GM21723 (cell line): ENCODE measurements around the gene ERAL1.
A peak's percentile ranks its signal among the peaks of the same experiment; 100 is the strongest.
"Not testable (repeated sequence)": the region's sequence is repeated elsewhere in the genome, so short reads cannot be mapped to it uniquely, and the experiment has no call there.

Experiments
- ATAC-seq: cut with Tn5 transposase; IDR thresholded peaks from one replicate; pipeline ENCODE4 v1.9.1; 2021; ENCODE audit warnings: mild to moderate bottlenecking, moderate library complexity; ENCODE audit not compliant: unreplicated experiment

ERAL1 gene

DNA sequence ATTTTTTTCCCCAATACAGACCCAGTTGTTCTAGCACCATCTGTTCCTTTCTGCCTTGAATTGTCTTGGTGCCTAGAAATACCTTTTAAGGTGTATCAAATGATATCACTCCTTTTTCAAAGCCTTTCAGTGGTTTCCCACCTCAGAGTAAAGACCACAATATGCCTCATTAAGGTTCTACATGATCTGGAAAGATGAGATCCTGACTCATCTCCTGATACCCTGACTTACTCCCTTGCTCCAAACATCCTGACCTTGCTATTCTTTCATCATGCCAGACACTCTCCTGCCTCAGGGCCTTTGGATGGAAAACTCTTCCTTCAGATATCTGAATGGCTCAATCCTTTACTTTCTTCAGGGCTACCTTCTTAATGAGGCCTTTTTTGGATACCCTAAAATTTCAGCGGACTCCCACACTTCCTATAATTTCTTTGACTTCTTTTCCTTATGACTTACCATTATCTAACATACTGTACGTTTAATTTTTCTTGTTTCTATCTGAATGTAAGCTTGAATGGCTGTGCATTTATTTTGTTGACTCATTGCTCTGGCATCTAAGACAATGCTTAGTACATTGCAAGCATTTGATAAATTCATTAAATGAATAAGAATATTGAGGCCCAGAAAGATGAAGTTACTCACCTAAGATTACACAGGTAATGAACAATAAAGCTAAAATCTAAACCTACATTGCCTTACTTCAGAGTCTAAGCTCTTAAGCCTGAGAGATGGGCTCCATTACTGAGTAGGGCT, 23.5 kb downstream of the ERAL1 start:
- no peak for ATAC-seq

DNA sequence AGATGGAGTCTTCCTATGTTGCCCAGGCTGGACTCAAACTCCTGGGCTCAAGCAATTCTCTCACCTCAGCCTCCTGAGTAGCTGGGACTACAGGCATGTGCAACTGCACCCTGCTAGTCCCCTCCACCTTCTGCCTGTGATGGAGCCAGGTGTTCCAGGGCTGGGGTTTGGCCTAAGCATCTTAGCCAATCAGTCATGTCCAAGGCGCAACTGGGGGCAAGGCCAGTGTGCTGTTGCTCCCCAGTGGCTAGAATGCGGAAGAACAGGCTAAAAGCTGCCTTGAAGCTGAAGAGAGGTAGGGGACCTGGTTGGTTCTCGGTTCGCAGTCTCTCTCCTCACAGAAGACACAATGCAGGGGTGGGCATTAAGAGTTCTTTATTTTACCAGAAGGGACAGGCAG, 24.2 kb downstream of the ERAL1 start:
- no peak for ATAC-seq

DNA sequence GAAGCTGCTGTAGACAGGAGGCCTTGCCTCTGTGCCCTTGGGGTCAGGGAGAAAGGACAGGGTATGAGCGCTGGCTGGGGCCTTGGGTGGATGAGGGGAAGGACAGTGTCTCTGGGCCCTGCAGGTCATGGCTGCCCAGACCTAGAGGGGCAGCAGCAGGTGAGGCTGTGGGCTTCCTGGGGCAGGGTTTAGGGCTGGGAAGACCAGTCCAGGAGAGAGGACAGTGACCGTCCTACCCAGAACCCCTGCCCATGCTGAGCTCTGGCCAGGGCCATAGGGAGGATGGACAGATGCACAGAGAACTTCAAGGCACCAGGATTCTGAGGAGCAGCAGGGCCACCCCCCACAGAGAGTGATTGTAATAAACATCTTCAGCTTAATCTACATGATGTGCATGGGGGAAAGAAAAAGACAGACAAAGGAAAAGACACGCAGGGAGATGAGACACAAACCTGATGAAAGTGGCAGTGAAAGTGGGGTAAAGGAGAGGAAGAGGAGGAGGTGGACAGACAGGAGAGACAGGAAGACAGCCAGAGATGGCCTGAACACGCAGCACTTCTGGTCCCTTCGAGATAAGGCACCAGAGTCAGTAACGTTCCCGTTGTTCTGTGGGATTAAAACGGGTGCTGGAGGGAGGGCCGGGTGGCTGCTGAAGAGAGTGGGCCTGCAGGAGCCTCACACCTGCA, 25.2 kb downstream of the ERAL1 start:
- ATAC-seq: no peak

DNA sequence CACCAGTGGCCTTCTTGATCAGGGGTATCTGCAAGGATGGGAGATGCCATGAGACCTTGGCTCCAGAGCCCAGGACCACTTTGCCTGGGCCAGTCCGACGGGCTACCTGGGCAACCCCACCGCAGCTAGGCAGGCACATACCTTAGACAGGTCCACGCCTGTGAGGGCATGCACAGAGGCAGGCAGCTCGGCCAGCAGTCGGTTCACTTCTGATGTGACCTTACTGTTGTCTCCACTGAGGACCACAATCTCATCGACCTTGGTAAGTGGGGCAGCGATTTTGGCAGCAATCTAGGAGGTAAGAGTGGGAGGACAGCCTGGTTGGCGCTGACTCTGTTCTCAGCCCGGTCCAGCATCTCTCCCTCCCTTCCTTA, 25.7 kb downstream of the ERAL1 start:
- ATAC-seq: no peak

DNA sequence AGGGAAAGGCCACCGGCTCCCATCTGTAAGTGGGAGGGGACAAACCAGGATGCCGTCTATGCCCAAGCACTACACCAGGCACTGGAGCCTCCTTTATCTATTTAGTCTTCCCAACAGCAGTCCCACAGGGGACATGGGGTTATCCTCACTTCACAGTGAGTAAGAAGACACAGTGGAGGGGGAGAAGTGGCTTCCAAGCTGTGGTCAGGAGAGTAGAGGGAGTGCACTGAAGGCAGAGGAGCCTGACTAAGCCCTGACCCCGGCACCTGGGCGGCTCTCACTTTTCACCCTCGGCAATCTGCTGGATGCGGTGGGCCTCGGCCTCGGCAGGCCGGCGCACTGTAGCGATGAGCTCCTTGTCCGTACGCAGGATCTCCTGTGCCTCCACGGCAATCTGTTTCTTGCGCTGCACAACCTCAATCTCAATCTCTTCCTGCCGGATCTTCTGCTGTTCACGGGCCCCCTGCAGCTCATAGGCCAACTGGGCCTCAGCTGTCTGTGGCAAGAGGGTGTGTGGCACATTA, 26.8 kb downstream of the ERAL1 start:
- no peak for ATAC-seq

DNA sequence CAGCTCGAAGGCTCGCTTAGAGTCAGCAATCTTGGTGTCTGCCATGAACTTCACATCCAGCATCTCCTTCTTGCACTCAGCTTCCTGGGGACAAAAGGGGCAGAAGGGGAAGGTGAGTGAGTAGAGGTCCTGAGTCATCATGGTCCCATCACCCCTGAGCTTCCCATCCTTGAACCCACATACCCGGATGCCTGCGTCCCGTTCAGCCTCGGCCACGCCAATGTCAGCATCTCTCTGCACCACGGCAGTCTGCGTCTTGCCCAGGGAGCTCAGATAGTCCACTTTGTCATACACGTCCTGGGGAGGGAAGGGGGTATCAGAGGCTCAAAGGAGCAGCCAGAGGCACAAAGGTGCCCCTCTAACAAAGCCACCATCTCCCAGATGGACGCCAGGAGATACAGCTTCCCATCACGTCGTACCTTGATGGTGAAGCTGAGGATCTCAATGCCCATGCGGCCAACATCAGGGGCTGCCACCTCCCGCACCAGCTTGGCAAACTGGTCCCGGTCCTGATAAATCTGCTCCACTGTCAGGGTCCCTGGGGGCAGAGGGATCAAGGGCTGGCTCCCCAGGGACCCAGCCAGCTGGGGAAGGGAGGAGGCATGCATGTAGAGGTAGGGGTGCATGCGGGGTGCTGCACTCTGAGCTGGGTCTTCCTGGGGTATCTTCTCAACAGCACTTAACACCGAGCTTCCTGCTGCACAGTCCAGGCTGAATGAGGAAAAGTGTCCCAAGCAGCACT, 27.5 kb downstream of the ERAL1 start:
- ATAC-seq: no peak

DNA sequence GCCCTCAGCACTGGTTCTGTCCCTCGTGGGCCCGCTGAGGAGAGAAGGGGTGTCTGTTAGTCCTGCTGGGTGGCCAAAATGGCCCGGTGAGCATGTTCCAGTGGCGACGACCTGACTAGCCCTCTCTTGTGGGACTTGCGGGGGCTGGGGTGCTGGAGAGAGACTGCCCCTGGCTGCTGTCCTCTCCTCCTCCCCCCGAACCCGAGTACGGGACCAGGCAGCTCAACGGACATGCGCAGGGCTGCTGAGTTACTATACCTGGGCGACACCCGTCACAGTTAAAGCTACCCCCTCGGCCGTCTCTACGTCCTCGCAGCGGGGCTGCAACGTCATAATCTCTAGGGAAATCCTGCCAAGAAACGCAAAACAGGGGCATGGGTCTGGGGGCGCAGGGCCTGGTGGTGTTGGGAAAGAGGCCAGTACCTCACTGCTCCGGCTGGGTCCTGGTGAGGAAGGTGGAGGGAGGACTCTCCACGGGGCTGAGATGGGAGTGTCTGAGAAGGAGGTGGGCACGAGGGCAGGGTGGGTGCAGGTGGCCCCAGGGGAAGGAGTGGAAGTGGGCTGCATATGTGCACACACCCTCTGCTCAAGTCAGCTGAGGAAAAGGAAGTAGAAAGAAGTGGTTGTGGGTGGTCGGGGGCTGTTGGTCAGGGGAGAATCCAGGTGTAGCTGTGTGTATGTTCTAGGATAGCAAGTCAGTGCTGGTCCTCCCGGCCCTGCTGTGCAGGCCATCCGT, 29.3 kb downstream of the ERAL1 start:
- ATAC-seq: no peak

DNA sequence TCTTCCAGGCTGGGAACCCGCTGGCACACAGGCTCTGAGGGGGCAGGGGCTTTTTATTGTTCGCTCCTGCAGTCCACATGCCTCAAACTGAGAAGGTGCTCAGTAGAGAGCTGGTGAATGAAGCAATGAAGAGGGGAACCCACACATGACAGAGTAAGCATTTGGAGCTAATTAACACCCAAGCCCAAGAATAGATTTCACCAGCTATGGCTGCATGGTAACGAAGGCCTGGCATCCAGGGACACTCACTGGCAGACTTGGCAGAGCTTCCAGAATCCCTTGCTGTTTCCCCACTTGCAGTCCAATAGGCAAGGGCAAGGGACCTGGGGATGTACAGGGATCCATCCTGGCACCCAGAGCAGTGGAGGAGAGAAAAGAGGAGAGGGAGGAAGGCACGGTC, 30.5 kb downstream of the ERAL1 start:
- no peak for ATAC-seq

DNA sequence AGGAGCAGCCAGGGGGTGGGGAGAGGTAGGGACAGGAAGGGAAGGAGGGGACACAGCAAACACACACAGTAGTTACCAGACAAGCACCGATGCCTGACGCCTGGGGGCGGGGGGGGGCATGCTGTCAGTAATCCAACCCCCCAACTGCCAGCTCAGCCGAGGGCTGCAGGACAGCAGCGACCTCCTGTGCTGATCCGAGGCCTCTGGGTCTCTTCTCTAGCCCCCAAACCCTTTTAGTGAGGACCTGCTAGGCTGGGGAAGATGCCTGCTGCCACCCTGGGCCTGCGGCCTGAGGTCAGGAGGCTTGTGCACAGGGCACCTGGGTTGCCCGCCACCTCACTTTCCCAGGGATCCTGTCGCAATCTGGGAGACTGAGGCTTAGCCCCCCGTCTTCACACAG, 31.1 kb downstream of the ERAL1 start:
- ATAC-seq: no peak

DNA sequence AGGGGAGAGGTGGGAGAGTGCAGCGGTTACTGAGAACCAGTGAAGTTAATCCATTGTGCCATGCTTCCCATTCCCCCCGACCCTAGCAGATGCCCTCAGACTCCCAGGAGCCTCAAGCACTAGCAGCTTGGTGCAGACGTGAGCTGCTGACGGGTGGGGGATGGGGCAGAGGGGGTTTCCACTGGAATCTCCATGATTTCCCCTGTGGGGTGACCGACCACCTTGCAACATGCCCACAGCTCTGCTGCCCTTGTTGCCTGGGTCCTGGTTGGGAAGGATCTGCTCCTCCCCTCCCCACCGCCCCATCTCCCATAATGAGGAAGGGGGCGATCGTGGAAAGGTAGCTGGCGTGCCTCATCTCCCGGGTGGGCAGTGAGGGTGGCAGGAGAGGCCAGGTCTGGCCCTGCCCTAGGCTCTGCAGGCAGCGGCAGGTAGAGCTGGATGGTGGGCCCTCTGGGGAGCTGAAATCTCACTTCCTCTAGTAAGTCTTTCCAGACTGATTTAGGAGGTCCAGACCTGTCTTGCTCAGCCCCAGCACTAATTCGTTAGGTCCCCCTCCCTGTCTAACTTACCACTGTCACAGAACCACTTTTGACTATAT, 33.2 kb downstream of the ERAL1 start:
- no peak for ATAC-seq

DNA sequence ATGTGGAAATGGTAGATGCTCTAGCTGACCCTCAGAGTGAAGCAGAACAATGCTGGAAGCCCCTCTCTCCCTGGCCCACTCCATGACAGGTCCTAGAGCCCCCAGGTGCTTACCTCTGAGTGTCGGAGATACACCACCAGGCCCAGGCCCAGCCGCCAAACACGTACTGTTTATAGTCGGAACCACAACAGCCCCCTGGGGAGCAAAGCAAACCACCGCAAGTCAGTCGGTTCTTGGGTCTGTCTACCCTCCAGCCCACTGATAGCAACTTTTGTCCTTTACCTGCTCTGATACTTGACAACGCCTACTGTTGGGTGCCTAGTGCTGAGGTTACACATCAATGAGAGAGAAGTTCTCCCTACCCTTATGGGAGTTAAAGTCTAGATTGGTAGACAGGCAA, 34.0 kb downstream of the ERAL1 start:
- ATAC-seq: no peak

DNA sequence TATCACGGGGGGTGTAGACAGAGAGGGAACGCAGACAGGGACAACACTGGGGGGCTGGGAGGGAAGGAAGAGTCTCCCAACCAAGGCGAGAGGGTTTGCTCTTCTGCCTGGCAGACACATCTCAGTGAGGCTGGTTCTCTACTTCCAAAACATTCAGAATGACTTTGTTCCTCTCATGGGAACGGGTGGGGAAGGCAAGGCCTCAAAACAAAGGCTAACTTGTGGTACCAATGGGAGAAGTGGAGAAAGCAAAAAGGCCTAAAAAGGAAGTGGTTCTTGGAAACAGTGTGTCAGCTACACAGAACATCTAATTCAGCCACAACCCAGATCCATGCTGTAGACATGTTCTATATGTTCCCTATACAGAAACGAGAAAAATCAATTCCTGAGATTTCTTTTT, 35.2 kb downstream of the ERAL1 start:
- no peak for ATAC-seq

DNA sequence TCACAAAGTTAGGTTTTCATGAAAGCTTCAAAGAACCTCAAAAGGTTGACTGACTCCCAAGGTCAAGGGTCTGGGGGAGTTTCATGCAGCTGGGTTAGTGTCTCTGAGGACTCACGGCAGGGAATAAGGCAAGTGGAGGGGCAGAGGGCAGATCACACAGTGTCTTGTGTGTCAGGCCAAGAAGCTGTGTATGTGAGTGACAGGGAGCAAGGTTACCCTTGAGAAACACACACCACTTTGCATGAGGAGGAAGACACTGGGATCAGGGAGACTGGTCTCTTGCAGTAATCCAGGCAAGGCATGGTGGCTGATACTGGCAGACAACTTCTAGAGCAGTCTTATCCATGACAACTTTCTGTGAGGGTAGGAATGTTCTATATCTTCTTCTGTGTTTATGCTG, 36.4 kb downstream of the ERAL1 start:
- no peak for ATAC-seq

DNA sequence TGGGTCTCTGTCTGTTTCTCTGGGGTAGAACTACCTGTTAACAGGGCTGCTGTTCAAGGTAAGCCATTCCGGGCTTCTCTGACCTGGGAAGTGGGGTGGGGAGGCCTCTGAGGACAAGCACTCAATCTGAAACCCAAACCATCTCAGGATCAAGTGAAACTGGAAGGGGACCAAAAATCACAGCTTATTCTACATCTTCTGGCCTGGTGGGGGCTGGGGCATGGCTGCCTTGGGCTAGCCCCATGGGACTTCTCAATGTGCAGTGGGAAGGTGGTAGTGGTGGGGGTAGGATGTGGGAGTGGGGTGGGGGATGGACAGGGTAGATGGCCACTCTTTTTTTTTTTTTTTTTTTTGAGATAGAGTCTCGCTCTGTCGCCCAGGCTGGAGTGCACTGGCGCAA, 37.2 kb downstream of the ERAL1 start:
- peak; percentile 34 for ATAC-seq

DNA sequence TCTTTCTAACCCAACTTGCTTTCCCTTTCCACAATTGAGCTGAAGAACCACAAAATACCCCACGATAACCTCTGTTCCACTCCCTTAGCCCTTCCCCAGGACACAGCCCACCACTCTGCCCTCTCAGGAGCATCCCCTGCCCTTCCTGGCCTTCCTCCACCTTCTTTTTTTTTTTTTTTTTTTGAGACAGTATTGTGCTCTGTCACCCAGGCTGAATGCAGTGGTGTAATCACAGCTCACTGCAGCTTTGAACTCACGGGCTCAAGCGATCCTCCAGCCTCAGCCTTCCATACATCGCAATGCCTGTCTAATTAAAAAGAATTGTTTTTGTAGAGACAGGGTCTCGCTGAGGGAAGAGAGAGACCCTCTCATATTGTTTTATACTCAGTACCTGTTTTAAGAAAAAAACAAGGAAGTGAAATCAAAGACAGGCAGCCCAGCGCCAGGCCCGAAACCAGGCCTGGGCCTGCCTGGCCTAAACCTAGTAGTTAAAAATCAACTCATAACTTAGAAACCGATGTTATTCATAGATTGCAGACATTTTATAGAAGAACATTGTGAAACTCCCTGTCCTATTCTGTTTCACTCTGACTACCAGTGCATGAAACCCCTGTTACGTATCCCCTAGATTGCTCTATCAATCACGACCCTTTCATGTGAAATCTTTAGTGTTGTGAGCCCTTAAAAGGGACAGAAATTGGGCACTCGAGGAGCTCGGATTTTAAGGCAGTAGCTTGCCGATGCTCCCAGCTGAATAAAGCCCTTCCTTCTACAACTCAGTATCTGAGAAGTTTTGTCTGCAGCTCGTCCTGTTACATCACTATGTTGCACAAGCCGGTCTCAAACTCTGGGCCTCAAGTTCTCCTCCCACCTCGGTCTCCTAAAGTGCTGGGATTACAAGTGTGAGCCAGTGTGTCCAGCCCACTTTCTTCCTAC, 38.7 kb downstream of the ERAL1 start:
- ATAC-seq: not testable (repeated sequence)

DNA sequence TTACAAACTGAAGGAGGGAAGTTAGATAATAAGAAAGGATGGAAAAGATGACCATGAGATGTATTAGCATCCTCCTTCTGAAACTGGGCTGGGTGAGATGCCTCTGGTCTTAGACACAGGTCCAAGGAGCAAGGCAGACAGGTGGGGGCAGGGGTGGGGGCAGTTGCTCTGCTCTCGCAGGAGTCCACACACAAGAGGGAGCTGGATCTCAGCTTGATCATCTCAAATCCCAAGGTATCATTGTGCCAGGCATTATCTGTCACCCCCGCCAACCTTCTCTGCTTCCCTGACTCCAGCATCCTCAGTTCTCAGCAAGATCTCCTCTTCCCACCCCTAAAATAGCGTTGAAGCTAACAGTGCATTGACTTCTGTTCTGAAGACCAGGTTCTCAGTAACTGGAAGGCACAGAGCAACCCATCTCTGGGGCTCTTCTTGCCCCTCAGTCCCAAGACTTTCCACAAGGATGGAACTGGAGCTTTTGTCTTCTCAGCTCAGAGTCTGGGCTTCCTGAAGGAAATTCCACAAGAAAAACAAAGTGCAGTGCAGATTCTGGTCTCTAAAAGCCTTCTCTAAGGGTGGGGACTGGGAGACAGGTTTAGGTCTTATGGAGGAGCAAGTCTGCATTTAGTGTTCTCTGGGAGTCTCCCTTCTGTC, 41.1 kb downstream of the ERAL1 start:
- no peak for ATAC-seq

DNA sequence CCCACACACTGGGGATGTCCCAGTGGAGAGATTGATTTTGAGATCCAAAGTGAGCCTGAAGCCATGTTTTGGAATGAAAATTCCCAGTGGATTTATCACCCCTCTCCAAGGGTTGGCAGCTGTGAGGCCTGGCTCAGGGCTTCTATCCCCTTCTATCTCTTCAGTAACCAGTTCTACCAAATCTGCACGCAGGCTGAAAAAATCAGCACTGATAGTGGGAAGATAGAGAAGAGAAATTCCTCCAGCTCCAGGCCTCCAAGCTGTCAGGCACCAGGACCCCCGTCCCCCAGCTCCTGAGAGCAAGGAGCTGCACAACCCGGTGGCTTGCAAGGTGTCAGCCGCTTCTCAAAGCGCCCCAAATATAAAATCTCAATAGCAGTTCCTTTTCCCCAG, 41.7 kb downstream of the ERAL1 start:
- no peak for ATAC-seq

DNA sequence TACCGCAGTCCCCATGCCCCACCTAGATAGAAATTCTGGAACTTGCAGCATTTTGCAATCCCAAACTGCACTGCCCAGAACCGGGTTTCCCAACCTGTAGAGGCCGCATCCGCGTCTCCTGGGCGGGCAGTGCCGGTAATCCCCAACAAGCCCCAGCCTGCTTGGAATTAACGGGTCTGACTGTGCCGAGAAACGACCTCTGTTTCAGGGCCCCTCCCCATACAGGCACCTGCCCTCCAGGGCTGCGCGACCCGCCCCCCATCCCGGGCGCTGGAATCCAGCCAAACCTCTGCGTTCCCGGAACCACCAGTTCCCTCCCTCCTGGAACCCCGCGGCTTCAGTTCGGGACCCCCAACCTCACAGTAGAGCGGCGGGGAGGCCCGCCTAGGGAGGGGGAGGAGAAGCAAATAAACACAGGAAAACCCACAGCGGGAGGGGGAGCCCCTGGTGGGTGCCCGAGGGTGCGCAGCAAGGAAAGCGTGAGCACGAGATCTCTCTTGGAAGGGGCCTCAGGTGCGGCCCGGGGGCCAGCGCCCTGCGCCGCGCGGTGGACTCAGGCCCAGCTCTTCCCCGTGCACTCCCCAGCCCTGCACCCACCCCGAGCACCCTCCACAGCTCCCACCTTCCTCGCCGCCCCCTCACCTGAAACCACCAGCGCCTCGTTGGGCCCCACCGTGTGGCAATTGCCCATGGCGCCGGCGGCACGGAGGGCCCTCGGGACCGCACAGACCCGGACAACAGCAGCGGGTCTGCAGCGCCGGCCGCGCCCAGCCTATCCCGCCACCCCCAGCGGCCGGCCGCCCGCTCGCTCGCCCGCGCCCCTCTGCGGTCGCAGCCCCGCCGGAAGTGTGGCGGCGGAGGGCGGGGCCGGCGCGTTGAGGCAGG, 42.3 kb downstream of the ERAL1 start, which contains the start of gene FLOT2:
Gene FLOT2 (minus strand): TSS at position 850 of the 885 bp plus-strand sequence. CDS start 159 bp downstream, at position 691.
- peak; percentile 38 for ATAC-seq
